K562 (cell line): Measurements from ENCODE around the gene WBP1L. TPM values are rescaled to one million over a fixed set of nuclear protein-coding genes. Genes with fewer than 3 reads are reported as not detected.

ENCODE experiments used
- ATF2 ChIP-seq: sonication (generic); formaldehyde crosslinking; IDR thresholded peaks from 2 replicates; pipeline ENCODE4 v1.8.1; 2022; ENCODE audit warnings: missing genetic modification reagents
- ATF7 ChIP-seq: fragments of 450-650 bp; IDR thresholded peaks from 2 replicates; pipeline ENCODE4 v1.7.1; 2014; ENCODE audit warnings: mild to moderate bottlenecking, moderate library complexity
- CBX3 ChIP-seq, 2 experiments: IDR thresholded peaks; 1 replicate in 1 of 2; 2 replicates in 1 of 2; pipeline ENCODE4 v1.6.1; 2012; ENCODE audit warnings: inconsistent platforms in 2 of 2, low read length in 2 of 2, borderline replicate concordance in 1 of 2, control low read depth in 1 of 2
- CUX1 ChIP-seq: fragments of 200-800 bp; sonication (Bioruptor generic); IDR thresholded peaks from 2 replicates; pipeline ENCODE4 v1.6.1; 2016; ENCODE audit warnings: missing genetic modification characterization, missing compliant biosample characterization
- CXXC5 ChIP-seq: fragments of 250-450 bp; sonication (Bioruptor Pico); IDR thresholded peaks from 2 replicates; pipeline ENCODE4 v1.8.0; 2022; ENCODE audit warnings: inconsistent platforms, mild to moderate bottlenecking, moderate library complexity
- DMBX1 ChIP-seq: fragments of 250-450 bp; sonication (Bioruptor Pico); IDR thresholded peaks from 2 replicates; pipeline ENCODE4 v1.8.0; 2022; ENCODE audit warnings: inconsistent platforms, mild to moderate bottlenecking, moderate library complexity, borderline replicate concordance
- HMG20A ChIP-seq: fragments of 450-650 bp; formaldehyde crosslinking; conservative IDR thresholded peaks from 2 replicates; pipeline ENCODE4 v1.4.0; 2020; ENCODE audit warnings: mild to moderate bottlenecking, mixed read lengths
- KHSRP ChIP-seq: fragments of 450-650 bp; IDR thresholded peaks from 2 replicates; pipeline ENCODE4 v1.6.1; 2017
- MYBL2 ChIP-seq, 2 experiments: fragments of 450-650 bp in 1 of 2; sonication (generic) in 1 of 2; formaldehyde crosslinking in 1 of 2; IDR thresholded peaks; 2 replicates each; pipeline versions ENCODE4 v1.6.1 to v1.8.1; 2017 to 2022; ENCODE audit warnings: borderline replicate concordance in 1 of 2, inconsistent platforms in 1 of 2, low read depth in 1 of 2, mild to moderate bottlenecking in 1 of 2, missing genetic modification reagents in 1 of 2, moderate library complexity in 1 of 2
- RAD21 ChIP-seq, 2 experiments: fragments of 250-450 bp in 1 of 2; fragments of 450-650 bp in 1 of 2; sonication (Bioruptor Pico) in 1 of 2; formaldehyde crosslinking in 1 of 2; IDR thresholded peaks in 1 of 2; conservative IDR thresholded peaks in 1 of 2; 2 replicates each; pipeline versions ENCODE4 v1.4.0 to v1.8.0; 2020 to 2022; ENCODE audit warnings: mild to moderate bottlenecking in 2 of 2, moderate library complexity in 1 of 2
- RBM14 ChIP-seq: fragments of 200-400 bp; formaldehyde crosslinking; IDR thresholded peaks from 2 replicates; pipeline ENCODE4 v1.6.1; 2018; ENCODE audit warnings: low read depth, mild to moderate bottlenecking, low read length, moderate library complexity, borderline replicate concordance; ENCODE audit not compliant: insufficient read depth
- SMARCE1 ChIP-seq: fragments of 450-650 bp; IDR thresholded peaks from 2 replicates; pipeline ENCODE4 v1.7.1; 2016; ENCODE audit warnings: mild to moderate bottlenecking
- SP1 ChIP-seq: sonication (generic); formaldehyde crosslinking; IDR thresholded peaks from 2 replicates; pipeline ENCODE4 v1.8.1; 2022; ENCODE audit warnings: mild to moderate bottlenecking, missing genetic modification reagents
- STAT5A ChIP-seq: IDR thresholded peaks from 2 replicates; pipeline ENCODE4 v1.6.1; 2012; ENCODE audit warnings: low read length, inconsistent platforms, borderline replicate concordance
- TAF15 ChIP-seq: fragments of 200-400 bp; formaldehyde crosslinking; IDR thresholded peaks from 2 replicates; pipeline ENCODE4 v1.6.1; 2017; ENCODE audit warnings: mild to moderate bottlenecking, low read depth, low read length, moderate library complexity
- VEZF1 ChIP-seq: fragments of 200-800 bp; sonication (Bioruptor generic); IDR thresholded peaks from 2 replicates; pipeline ENCODE4 v1.6.1; 2017; ENCODE audit warnings: missing genetic modification characterization, missing compliant biosample characterization
- ZKSCAN1 ChIP-seq: fragments of 150-350 bp; IDR thresholded peaks from 2 replicates; pipeline ENCODE4 v1.6.1; 2016; ENCODE audit warnings: low read depth, low read length
- ZNF146 ChIP-seq: IDR thresholded peaks from one replicate; pipeline ENCODE4 v1.6.1; 2018; ENCODE audit warnings: missing compliant biosample characterization; ENCODE audit not compliant: unreplicated experiment
- ZNF3 ChIP-seq: fragments of 250-450 bp; sonication (Bioruptor Pico); IDR thresholded peaks from 2 replicates; pipeline ENCODE4 v1.5.0; 2021; ENCODE audit warnings: mild to moderate bottlenecking, moderate library complexity
- ZNF589 ChIP-seq: fragments of 200-800 bp; sonication (Bioruptor generic); IDR thresholded peaks from 2 replicates; pipeline ENCODE4 v1.6.1; 2016; ENCODE audit warnings: low read depth, missing genetic modification characterization, missing compliant biosample characterization
- polyA plus RNA-seq, 8 experiments: library from polyadenylated mRNA; depleted of rRNA in 4 of 8; stranded (reverse) in 5 of 8; unstranded in 3 of 8; fragments of >200 nt; fragmentation: Nextera tagmentation in 2 of 8; fragmentation: Illumina TruSeq in 1 of 8; extraction: Ambion mirVana in 2 of 8; extraction: Trizol in 1 of 8; gene quantifications; 2 replicates each; pipeline versions ENCODE4 v1.2.1 to v1.2.3, GENCODE V29; 2011 to 2014; ENCODE audit warnings: inconsistent platforms in 1 of 8, missing spikeins in 1 of 8
- total RNA-seq, 7 experiments: library from RNA; depleted of rRNA in 6 of 7; stranded (reverse); fragments of >200 nt in 6 of 7; fragmentation: Illumina TruSeq in 2 of 7; extraction: Trizol in 2 of 7; gene quantifications; 2 replicates each; pipeline versions ENCODE4 v1.2.1 to v1.2.3, GENCODE V29; 2011 to 2021; ENCODE audit warnings: low replicate concordance in 1 of 7

The WBP1L gene
- total and polyA plus RNA-seq, 9 of the 15 experiments (the other 6 are each of a cell fraction or from before 2014, with no cell fraction given) = 3.2 to 14.4 (median 11.3) TPM

GRCh38 chr10:102763037-102763607, 19.4 kb downstream of the WBP1L start (continued):
- TF ChIP-seq SMARCE1 = peak; percentile 78
- peak; percentile 60 for TF ChIP-seq ATF7
- TF ChIP-seq RBM14 = no peak
- peak; percentile 24; the same call in 1 of the 2 replicates for TF ChIP-seq DMBX1
- no peak for TF ChIP-seq ZNF3
- TF ChIP-seq CBX3 (IDR thresholded peaks at IDR 0.05; ENCODE audit: borderline replicate concordance in 1 of 2, low read length in 2 of 2) = peak in 1 of 2 experiments; percentile 44; a peak in 1 of 3 replicates
- TF ChIP-seq SP1 = no peak
- no peak for TF ChIP-seq ATF2 (CRISPR knock-in tag)
- no peak for TF ChIP-seq CUX1
- TF ChIP-seq RAD21 (CRISPR knock-in tag; conservative IDR thresholded peaks at IDR 0.05 in 1 of 2, IDR thresholded peaks at IDR 0.05 in 1 of 2) = no peak
- TF ChIP-seq ZKSCAN1 = no peak
- peak; percentile 39; the same call in 1 of the 2 replicates for TF ChIP-seq ZNF589 (CRISPR knock-in tag)
- peak; percentile 63; the same call in 1 of the 2 replicates for TF ChIP-seq STAT5A
- no peak for TF ChIP-seq KHSRP
- TF ChIP-seq ZNF146 (CRISPR knock-in tag) = no peak
- peak; percentile 48; the same call in 1 of the 2 replicates for TF ChIP-seq CXXC5 (CRISPR knock-in tag)
- TF ChIP-seq VEZF1 (CRISPR knock-in tag) = peak; percentile 27; the same call in 1 of the 2 replicates
- no peak for TF ChIP-seq TAF15
- no peak for TF ChIP-seq MYBL2 (IDR thresholded peaks at IDR 0.05; ENCODE audit: low read depth)
- no peak for TF ChIP-seq MYBL2 (CRISPR knock-in tag; IDR thresholded peaks at IDR 0.05; ENCODE audit: borderline replicate concordance)
- no peak for TF ChIP-seq HMG20A (CRISPR knock-in tag)
